Astrocyte of the cerebellum (primary cell): ENCODE data around the gene HOXB2.
A peak's percentile ranks its signal among the peaks of the same experiment; 100 is the strongest.

ENCODE experiments used
- DNase-seq: peaks from one replicate; pipeline ENCODE4 v3.0.0-alpha.2; 2011; ENCODE audit warnings: low read depth
- H3K4me3 ChIP-seq: 2 replicates; pipeline ENCODE4 v1.5.1; 2011; ENCODE audit warnings: mild to moderate bottlenecking, low read depth, low read length, moderate library complexity
- CTCF ChIP-seq: IDR thresholded peaks from 2 replicates; pipeline ENCODE4 v1.5.1; 2012; ENCODE audit warnings: low read length, low read depth, moderate library complexity, mild to moderate bottlenecking; ENCODE audit errors: missing control alignments
- in situ Hi-C: cut with HindIII; loops from 2 replicates; pipeline ENCODE4 v1.10.0; 2017; ENCODE audit warnings: low sequenced_read_pairs

The HOXB2 gene

GRCh38 chr17:48499735-48500434, 45.0 kb downstream of the HOXB2 start:
- in situ Hi-C loops = no loop called here

DNA sequence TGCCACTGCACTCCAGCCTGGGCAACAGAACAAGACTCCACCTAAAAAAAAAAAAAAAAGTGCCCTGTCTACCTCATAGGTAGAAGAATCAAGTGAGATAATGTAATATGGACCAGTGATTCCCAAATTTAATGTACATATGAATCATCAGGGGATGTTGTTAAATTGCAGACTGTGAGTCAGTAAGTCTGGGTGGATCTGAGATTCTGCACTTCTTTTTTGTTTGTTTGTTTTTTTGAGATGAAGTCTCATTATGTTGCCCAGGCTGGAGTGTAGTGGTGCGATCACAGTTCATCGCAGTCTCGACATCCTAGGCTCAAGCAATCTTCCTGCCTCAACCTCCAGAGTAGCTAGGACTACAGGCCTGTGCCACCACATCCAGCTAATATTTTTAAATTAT, 45.7 kb downstream of the HOXB2 start:
- no peak for DNase-seq
- in situ Hi-C loops = no loop called here
- no peak for TF ChIP-seq CTCF
- no peak overlapping the region for H3K4me3 ChIP-seq

More at GRCh38 chr17:48499735-48500434, 45.0 kb downstream of the HOXB2 start:
- no peak overlapping the region for H3K4me3 ChIP-seq
- DNase-seq = no peak
- TF ChIP-seq CTCF = no peak

- in situ Hi-C loops = no loop called here
- no peak for DNase-seq
- TF ChIP-seq CTCF = no peak
- no peak overlapping the region for H3K4me3 ChIP-seq
These were observed 46.6 kb downstream of the HOXB2 start for GRCh38 chr17:48498164-48498850.

DNA sequence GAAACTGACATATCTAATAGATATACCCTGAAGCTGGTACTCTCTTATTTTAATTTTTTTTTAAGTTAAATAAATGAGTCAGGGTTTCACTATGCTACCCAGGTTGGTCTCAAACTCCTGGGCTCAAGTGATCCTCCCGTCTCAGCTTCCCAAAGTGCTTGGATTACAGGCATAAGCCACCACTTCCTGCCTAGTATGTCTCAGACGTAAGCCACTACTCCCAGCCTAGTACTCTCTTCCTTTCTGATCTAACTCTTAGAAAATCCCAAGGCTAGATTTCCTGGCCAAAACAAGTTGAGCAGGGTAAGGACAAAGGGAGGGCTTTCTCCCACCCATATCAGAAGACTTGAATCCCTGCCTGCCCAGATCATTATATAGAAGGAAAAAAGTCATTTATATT, 47.8 kb downstream of the HOXB2 start:
- in situ Hi-C loops = no loop called here
- TF ChIP-seq CTCF = no peak
- H3K4me3 ChIP-seq = no peak overlapping the region
- DNase-seq = no peak

DNA sequence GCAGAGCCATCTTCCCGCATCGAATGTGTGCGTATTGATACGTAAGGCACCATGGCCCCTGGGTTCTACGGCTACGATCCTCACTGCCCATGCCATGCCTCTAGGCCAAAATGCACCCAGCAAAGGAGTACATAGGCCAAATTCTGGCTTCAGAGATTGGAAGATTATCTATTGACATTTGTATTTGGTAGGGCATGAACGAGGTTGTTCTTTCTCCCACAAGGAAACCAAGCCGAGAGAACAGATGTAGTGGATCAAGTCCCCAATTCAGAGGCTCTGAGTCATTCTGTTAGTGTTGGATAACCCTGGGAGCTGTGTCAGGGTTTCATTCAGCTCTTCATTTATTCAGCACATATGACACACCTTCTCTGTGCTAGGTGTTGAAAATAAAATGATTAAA, 50.6 kb downstream of the HOXB2 start:
- no peak overlapping the region for H3K4me3 ChIP-seq
- DNase-seq = peak; percentile 54
- TF ChIP-seq CTCF = no peak
- in situ Hi-C loops = no loop called here
